HEK293T (cell line): ENCODE measurements around the gene B3GAT3.
"Not testable (repeated sequence)": the region's sequence is repeated elsewhere in the genome, so short reads cannot be mapped to it uniquely, and the experiment has no call there.

Experiments
- CTCF ChIA-PET: fragments of 350-600 bp; formaldehyde crosslinking; extraction: SDS; loops from one replicate; lab custom pipeline; 2021; ENCODE audit warnings: antibody characterized with exemption, inconsistent platforms; lab: Yijun Ruan, JAX
- POLR2A ChIA-PET: fragments of 350-600 bp; formaldehyde crosslinking; extraction: SDS; loops from one replicate; lab custom pipeline; 2020; ENCODE audit warnings: antibody characterized with exemption, inconsistent platforms; lab: Yijun Ruan, JAX
- DNase-seq: peaks from one replicate; pipeline ENCODE4 v3.0.0; 2012; ENCODE audit warnings: mixed read lengths; ENCODE audit errors: extremely low spot score
- ARNT ChIP-seq: fragments of 450-650 bp; IDR thresholded peaks from 2 replicates; pipeline ENCODE4 v1.6.1; 2017; ENCODE audit warnings: mild to moderate bottlenecking
- BHLHE40 ChIP-seq: fragments of 450-650 bp; IDR thresholded peaks from 2 replicates; pipeline ENCODE4 v1.6.1; 2016; ENCODE audit warnings: mild to moderate bottlenecking, moderate library complexity, borderline replicate concordance
- CTBP1 ChIP-seq: fragments of 450-650 bp; IDR thresholded peaks from 2 replicates; pipeline ENCODE4 v1.6.1; 2016; ENCODE audit warnings: borderline replicate concordance
- ELF4 ChIP-seq: fragments of 450-650 bp; IDR thresholded peaks from 2 replicates; pipeline ENCODE4 v1.6.1; 2017; ENCODE audit warnings: antibody characterized with exemption
- FOXA1 ChIP-seq: fragments of 450-650 bp; IDR thresholded peaks from 2 replicates; pipeline ENCODE4 v1.6.1; 2016; ENCODE audit warnings: mild to moderate bottlenecking
- FOXK2 ChIP-seq: fragments of 450-650 bp; IDR thresholded peaks from 2 replicates; pipeline ENCODE4 v1.6.1; 2016; ENCODE audit warnings: mild to moderate bottlenecking
- FOXM1 ChIP-seq: fragments of 450-650 bp; IDR thresholded peaks from 2 replicates; pipeline ENCODE4 v1.6.1; 2017; ENCODE audit warnings: mild to moderate bottlenecking, borderline replicate concordance
- HDGF ChIP-seq: fragments of 450-650 bp; IDR thresholded peaks from 2 replicates; pipeline ENCODE4 v1.6.1; 2017; ENCODE audit warnings: antibody characterized with exemption, borderline replicate concordance
- L3MBTL2 ChIP-seq: fragments of 450-650 bp; conservative IDR thresholded peaks from 2 replicates; pipeline ENCODE4 v1.6.1; 2016; ENCODE audit warnings: mild to moderate bottlenecking
- LEF1 ChIP-seq: fragments of 450-650 bp; IDR thresholded peaks from 2 replicates; pipeline ENCODE4 v1.6.1; 2017; ENCODE audit warnings: mild to moderate bottlenecking, borderline replicate concordance
- NFRKB ChIP-seq: fragments of 450-650 bp; IDR thresholded peaks from 2 replicates; pipeline ENCODE4 v1.6.1; 2016; ENCODE audit warnings: mild to moderate bottlenecking, moderate library complexity
- SP1 ChIP-seq: fragments of 450-650 bp; IDR thresholded peaks from 2 replicates; pipeline ENCODE4 v1.6.1; 2017
- SUZ12 ChIP-seq: fragments of 450-650 bp; IDR thresholded peaks from 2 replicates; pipeline ENCODE4 v1.6.1; 2016; ENCODE audit warnings: mild to moderate bottlenecking
- TARDBP ChIP-seq: fragments of 450-650 bp; IDR thresholded peaks from 2 replicates; pipeline ENCODE4 v1.6.1; 2016
- ZNF384 ChIP-seq: fragments of 450-650 bp; IDR thresholded peaks from 2 replicates; pipeline ENCODE4 v1.6.1; 2016
- TF ChIP-seq, protein P1 (sequence below): fragments of 450-650 bp; IDR thresholded peaks from 2 replicates; pipeline ENCODE4 v1.6.1; 2016

The B3GAT3 gene

DNA sequence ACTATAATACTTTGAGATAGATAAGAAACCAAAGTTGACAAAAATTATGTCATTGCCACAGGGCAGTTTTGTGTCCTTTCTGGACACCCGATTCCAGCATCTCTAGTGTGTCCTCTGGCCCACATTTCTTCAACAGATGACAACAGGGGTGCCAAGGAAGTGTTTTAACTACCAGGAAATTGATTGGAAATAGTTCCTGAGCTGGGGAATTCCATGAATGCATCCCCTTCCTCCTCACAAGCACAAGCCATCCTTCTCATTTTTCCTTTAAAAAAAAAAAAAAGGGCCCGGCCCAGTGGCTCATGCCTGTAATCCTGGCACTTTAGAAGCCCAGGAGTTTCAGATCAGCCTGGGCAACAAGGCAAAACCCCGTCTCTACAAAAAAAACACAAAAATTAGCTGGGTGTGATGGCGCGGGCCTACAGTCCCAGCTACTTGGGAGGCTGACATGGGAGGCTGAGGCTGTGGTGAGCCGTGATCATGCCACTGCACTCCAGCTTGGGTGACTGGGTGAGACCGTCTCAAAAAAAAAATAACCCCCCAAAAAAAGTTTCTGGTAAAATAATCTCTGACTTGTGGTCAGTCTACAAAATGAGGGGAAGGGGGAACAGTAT is 797 bp upstream of the B3GAT3 start:
- TF ChIP-seq FOXM1: no peak
- TF ChIP-seq FOXA1: no peak
- no peak for TF ChIP-seq NFRKB
- TF ChIP-seq HDGF: no peak
- TF ChIP-seq SP1: no peak
- no peak for TF ChIP-seq L3MBTL2
- no peak for TF ChIP-seq BHLHE40
- CTCF ChIA-PET: interaction anchor here (0.7 to 1.4 kb wide), 2 partner anchors 11 to 31 kb away, joined by 3 to 5 read pairs; partner anchors contain the start of gene TUT1
- DNase-seq: no peak
- POLR2A ChIA-PET: interaction anchor here (0.8 to 4.6 kb wide), 19 partner anchors 9 to 219 kb away, joined by 3 to 61 read pairs (median 5); partner anchors contain the start of genes C11orf98, CSKMT, EEF1G and EML3

DNA sequence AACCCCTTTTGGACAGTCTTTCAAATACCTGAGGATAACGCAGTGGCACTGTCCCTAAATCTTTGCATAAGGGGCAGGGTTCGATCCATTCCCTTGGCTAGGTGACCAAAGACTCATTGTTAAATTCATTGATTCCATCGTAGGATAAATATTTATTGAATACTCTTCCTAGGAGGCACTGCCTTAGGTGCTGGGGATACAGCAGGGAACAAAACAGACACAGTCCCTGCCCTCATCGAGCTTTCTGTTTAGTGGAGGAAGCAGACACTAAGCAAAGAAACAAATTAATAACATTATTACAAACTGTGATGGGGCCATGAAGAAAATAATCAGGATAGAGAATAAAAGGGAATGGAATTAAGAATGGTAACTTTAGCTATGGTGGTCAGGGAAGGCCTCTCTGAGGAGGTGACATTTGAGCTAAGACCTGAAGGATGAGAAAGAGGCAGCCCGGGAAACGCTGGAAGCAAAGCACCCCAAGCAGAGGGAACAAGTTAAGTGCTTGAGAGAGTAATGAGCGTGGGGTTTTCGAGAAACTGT is 689 bp downstream of the B3GAT3 start:
- no peak for DNase-seq
- CTCF ChIA-PET: interaction anchor here (1.2 kb wide), 1 partner anchor 9 kb away, joined by 7 read pairs; no protein-coding TSS in a partner anchor
- TF ChIP-seq CTBP1 (no peak), LEF1 (no peak), FOXM1 (no peak), SP1 (no peak), ELF4 (no peak), ARNT (no peak), TARDBP (no peak), FOXK2 (no peak), L3MBTL2 (no peak), HDGF (no peak), FOXA1 (no peak), SUZ12 (no peak), NFRKB (no peak), ZNF384 (no peak), BHLHE40 (no peak)
- TF ChIP-seq, protein P1, sequence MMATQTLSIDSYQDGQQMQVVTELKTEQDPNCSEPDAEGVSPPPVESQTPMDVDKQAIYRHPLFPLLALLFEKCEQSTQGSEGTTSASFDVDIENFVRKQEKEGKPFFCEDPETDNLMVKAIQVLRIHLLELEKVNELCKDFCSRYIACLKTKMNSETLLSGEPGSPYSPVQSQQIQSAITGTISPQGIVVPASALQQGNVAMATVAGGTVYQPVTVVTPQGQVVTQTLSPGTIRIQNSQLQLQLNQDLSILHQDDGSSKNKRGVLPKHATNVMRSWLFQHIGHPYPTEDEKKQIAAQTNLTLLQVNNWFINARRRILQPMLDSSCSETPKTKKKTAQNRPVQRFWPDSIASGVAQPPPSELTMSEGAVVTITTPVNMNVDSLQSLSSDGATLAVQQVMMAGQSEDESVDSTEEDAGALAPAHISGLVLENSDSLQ: no peak
- POLR2A ChIA-PET: interaction anchor here (0.6 to 4.6 kb wide), 17 partner anchors 9 to 220 kb away, joined by 3 to 61 read pairs (median 5); partner anchors contain the start of genes C11orf98, CSKMT, EEF1G and GANAB

DNA sequence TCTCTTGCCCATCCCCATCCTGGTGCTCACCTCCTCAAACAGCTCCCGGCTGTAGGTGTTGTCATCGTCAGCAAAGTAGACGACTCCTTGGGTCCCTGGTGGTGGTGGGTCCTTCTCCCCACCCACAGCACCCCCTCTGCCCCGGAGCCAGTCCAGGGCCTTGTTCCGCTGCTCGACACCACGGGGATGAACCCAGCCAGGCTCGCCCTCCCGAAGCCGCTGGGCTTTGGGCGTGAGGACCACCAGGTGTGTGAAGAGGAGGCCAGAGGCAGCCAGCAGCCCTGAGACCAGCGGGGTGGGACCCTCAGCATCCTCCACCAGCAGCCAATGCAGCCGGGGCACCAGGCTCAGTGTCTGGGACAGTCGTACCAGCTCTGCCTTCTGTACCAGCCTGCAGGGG is 4.8 kb downstream of the B3GAT3 start:
- ChIA-PET POLR2A (interaction anchor here (3.6 kb wide), 1 partner anchor 25 kb away, joined by 19 read pairs; the partner anchor contains the start of gene TUT1), CTCF (interaction anchor here (0.6 kb wide), 1 partner anchor 15 kb away, joined by 4 read pairs; the partner anchor contains the start of gene MTA2)
- not testable (repeated sequence) for DNase-seq

DNA sequence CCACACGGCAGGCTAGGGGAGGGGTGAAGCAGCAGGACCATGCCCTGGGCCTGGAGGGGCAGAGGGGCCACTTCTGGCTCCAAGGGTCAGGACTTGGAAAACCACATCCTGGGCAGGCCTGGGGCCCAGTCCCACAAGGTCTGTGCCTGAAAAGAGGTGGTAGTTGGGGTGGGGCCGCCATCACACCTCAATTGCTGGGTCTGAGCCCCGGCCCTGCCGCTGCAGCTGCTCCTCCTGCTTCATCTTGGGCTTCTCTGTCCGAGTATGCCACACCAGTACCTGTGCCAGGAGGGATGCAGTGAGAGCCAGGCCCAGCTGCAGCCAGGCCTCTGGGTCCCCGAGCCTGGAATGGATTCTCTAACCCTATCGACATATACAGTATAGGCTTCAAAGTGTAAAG is 6.3 kb downstream of the B3GAT3 start:
- no peak for DNase-seq
- POLR2A ChIA-PET: interaction anchor here (1.0 to 2.1 kb wide), 3 partner anchors 24 to 56 kb away, joined by 4 to 6 read pairs (median 5); partner anchors contain the start of genes INTS5, LBHD1, TUT1 and UQCC3
- TF ChIP-seq HDGF: no peak
- TF ChIP-seq ELF4: no peak
- no peak for TF ChIP-seq ARNT
- TF ChIP-seq FOXA1: no peak
- no peak for TF ChIP-seq SUZ12
- TF ChIP-seq ZNF384: no peak
- no peak for TF ChIP-seq LEF1
- no peak for TF ChIP-seq TARDBP
- TF ChIP-seq BHLHE40: no peak
- TF ChIP-seq SP1: no peak
- TF ChIP-seq, protein P1: no peak
- TF ChIP-seq L3MBTL2: no peak
- CTCF ChIA-PET: no interaction called here

DNA sequence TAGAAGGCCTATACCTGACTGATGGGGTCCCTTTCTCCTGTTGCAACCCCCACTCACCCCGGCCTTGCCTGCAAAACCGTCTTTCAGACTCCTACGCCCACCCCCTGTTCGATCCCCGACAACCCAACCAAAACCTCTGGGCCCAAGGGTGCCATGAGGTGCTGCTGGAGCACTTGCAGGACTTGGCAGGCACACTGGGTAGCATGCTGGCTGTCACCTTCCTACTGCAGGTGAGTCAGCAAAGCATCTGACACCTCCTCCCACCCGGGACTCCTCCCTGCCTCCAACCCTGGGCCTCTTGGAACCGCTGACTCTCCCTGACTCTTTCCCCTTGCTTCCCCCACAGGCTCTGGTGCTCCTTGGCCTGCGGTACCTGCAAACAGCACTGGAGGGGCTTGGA is 7.5 kb downstream of the B3GAT3 start:
- CTCF ChIA-PET: no interaction called here
- no peak for DNase-seq
- TF ChIP-seq HDGF (no peak), CTBP1 (no peak), BHLHE40 (no peak), SUZ12 (no peak), FOXA1 (no peak), FOXM1 (no peak), SP1 (no peak), TARDBP (no peak), ARNT (no peak), ZNF384 (no peak)
- TF ChIP-seq, protein P1: no peak

DNA sequence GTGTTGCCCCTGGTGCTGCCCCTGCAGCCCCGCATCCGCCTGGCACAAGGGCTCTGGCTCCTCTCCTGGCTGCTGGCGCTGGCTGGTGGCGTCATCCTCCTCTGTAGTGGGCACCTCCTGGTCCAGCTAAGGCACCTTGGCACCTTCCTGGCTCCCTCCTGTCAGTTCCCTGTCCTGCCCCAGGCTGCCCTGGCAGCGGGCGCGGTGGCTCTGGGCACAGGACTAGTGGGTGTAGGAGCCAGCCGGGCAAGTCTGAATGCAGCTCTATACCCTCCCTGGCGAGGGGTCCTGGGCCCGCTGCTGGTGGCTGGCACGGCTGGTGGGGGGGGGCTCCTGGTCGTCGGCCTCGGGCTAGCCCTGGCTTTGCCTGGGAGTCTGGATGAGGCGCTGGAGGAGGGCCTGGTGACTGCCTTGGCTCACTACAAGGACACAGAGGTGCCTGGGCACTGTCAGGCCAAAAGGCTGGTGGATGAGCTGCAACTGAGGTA is 8.5 kb downstream of the B3GAT3 start:
- CTCF ChIA-PET: interaction anchor here (0.8 kb wide), 1 partner anchor 9 kb away, joined by 3 read pairs; no protein-coding TSS in a partner anchor

More for the DNA sequence above, 7.5 kb downstream of the B3GAT3 start:
- POLR2A ChIA-PET: interaction anchor here (2.1 kb wide), 1 partner anchor 23 kb away, joined by 6 read pairs; the partner anchor contains the start of gene TUT1

More for the DNA sequence above, 8.5 kb downstream of the B3GAT3 start:
- DNase-seq: no peak
- POLR2A ChIA-PET: interaction anchor here (1.0 to 3.0 kb wide), 3 partner anchors 9 to 21 kb away, joined by 4 to 21 read pairs (median 4); partner anchors contain the start of genes B3GAT3, MTA2 and TUT1
- no peak for TF ChIP-seq ELF4
- TF ChIP-seq ZNF384: no peak
- TF ChIP-seq CTBP1: no peak
- no peak for TF ChIP-seq FOXK2
- TF ChIP-seq, protein P1: no peak
- no peak for TF ChIP-seq ARNT
- no peak for TF ChIP-seq SUZ12
- no peak for TF ChIP-seq BHLHE40
- TF ChIP-seq SP1: no peak
- TF ChIP-seq HDGF: no peak
- no peak for TF ChIP-seq LEF1
- TF ChIP-seq NFRKB: no peak
- TF ChIP-seq TARDBP: no peak
- no peak for TF ChIP-seq FOXA1
- no peak for TF ChIP-seq L3MBTL2
- no peak for TF ChIP-seq FOXM1
